H9 (cell line): ENCODE measurements around the gene TIAM2. TPM values are rescaled to one million over a fixed set of nuclear protein-coding genes. Genes with fewer than 3 reads are reported as not detected.
A peak's percentile ranks its signal among the peaks of the same experiment; 100 is the strongest.

Source experiments
- DNase-seq: peaks from one replicate; pipeline ENCODE4 v3.0.0-alpha.2; 2017
- H2AFZ ChIP-seq: one replicate; pipeline ENCODE4 v1.6.1; 2013; ENCODE audit warnings: mild to moderate bottlenecking, low read length, control low read depth, moderate library complexity
- H2AK5ac ChIP-seq: 2 replicates; pipeline ENCODE4 v1.6.1; 2013; ENCODE audit warnings: low read length, control low read depth, mixed read lengths; ENCODE audit not compliant: insufficient read length
- H2BK120ac ChIP-seq: one replicate; pipeline ENCODE4 v1.6.1; 2013; ENCODE audit warnings: low read depth, mild to moderate bottlenecking, low read length, control low read depth, inconsistent platforms; ENCODE audit not compliant: poor library complexity, severe bottlenecking
- H2BK12ac ChIP-seq: 2 replicates; pipeline ENCODE4 v1.6.1; 2013; ENCODE audit warnings: low read length, control low read depth, mixed read lengths, low read depth; ENCODE audit not compliant: insufficient read length
- H2BK15ac ChIP-seq: 2 replicates; pipeline ENCODE4 v1.6.1; 2013; ENCODE audit warnings: low read depth, low read length, control low read depth
- H2BK20ac ChIP-seq: one replicate; pipeline ENCODE4 v1.6.1; 2013; ENCODE audit warnings: low read depth, mild to moderate bottlenecking, low read length, control low read depth, inconsistent platforms; ENCODE audit not compliant: poor library complexity, severe bottlenecking
- H2BK5ac ChIP-seq: 2 replicates; pipeline ENCODE4 v1.6.1; 2013; ENCODE audit warnings: low read length, control low read depth, mixed read lengths; ENCODE audit not compliant: insufficient read length
- H3K14ac ChIP-seq: 2 replicates; pipeline ENCODE4 v1.6.1; 2013; ENCODE audit warnings: low read length, control low read depth; ENCODE audit not compliant: insufficient read depth
- H3K18ac ChIP-seq: 2 replicates; pipeline ENCODE4 v1.6.1; 2013; ENCODE audit warnings: low read depth, mild to moderate bottlenecking, mixed read lengths, low read length, control low read depth; ENCODE audit not compliant: insufficient read length
- H3K23ac ChIP-seq: 2 replicates; pipeline ENCODE4 v1.6.1; 2013; ENCODE audit warnings: low read length, control low read depth, mixed read lengths, low read depth; ENCODE audit not compliant: insufficient read length
- H3K23me2 ChIP-seq: 2 replicates; pipeline ENCODE4 v1.6.1; 2013; ENCODE audit warnings: low read depth, mild to moderate bottlenecking, mixed read lengths, low read length, control low read depth; ENCODE audit not compliant: insufficient read length, poor library complexity, severe bottlenecking
- H3K27ac ChIP-seq: 2 replicates; pipeline ENCODE4 v1.5.1; 2013; ENCODE audit warnings: low read length, control low read depth, mixed read lengths, low read depth; ENCODE audit not compliant: insufficient read length
- H3K27me3 ChIP-seq: 2 replicates; pipeline ENCODE4 v1.6.1; 2013; ENCODE audit warnings: low read length, control low read depth, inconsistent platforms; ENCODE audit not compliant: insufficient read depth
- H3K4ac ChIP-seq: 2 replicates; pipeline ENCODE4 v1.6.1; 2013; ENCODE audit warnings: low read depth, mild to moderate bottlenecking, control low read depth, inconsistent platforms, low read length, moderate library complexity
- H3K4me1 ChIP-seq: 2 replicates; pipeline ENCODE4 v1.6.1; 2013; ENCODE audit warnings: low read length, control low read depth, inconsistent platforms; ENCODE audit not compliant: insufficient read depth
- H3K4me2 ChIP-seq: 2 replicates; pipeline ENCODE4 v1.6.1; 2013; ENCODE audit warnings: low read length, control low read depth, mixed read lengths; ENCODE audit not compliant: insufficient read length, insufficient read depth
- H3K56ac ChIP-seq: 2 replicates; pipeline ENCODE4 v1.6.1; 2013; ENCODE audit warnings: low read depth, mild to moderate bottlenecking, mixed read lengths, low read length, control low read depth; ENCODE audit not compliant: insufficient read length
- H3K79me1 ChIP-seq: 2 replicates; pipeline ENCODE4 v1.6.1; 2013; ENCODE audit warnings: low read depth, mild to moderate bottlenecking, moderate library complexity, low read length, control low read depth, inconsistent platforms; ENCODE audit not compliant: insufficient read depth, poor library complexity, severe bottlenecking
- H3K79me2 ChIP-seq: 2 replicates; pipeline ENCODE4 v1.6.1; 2013; ENCODE audit warnings: low read length, control low read depth, inconsistent platforms; ENCODE audit not compliant: insufficient read depth
- H3K9ac ChIP-seq: 2 replicates; pipeline ENCODE4 v1.6.1; 2013; ENCODE audit warnings: low read length, control low read depth, mixed read lengths; ENCODE audit not compliant: insufficient read length; ENCODE audit errors: extremely low read depth
- H3K9me3 ChIP-seq: one replicate; pipeline ENCODE4 v1.6.1; 2013; ENCODE audit warnings: low read depth, low read length, inconsistent platforms; ENCODE audit not compliant: control insufficient read depth
- H3T11ph ChIP-seq: one replicate; pipeline ENCODE4 v1.6.1; 2013; ENCODE audit warnings: mild to moderate bottlenecking, low read length, control low read depth, inconsistent platforms
- H4K20me1 ChIP-seq: one replicate; pipeline ENCODE4 v1.6.1; 2013; ENCODE audit not compliant: control insufficient read depth, insufficient read length, insufficient read depth
- H4K5ac ChIP-seq: 2 replicates; pipeline ENCODE4 v1.6.1; 2013; ENCODE audit warnings: low read depth, mild to moderate bottlenecking, mixed read lengths, low read length, control low read depth; ENCODE audit not compliant: insufficient read length
- H4K8ac ChIP-seq: replicated peaks from 2 replicates; pipeline ENCODE4 v1.6.1; 2013; ENCODE audit warnings: low read length, control low read depth, mixed read lengths, low read depth; ENCODE audit not compliant: insufficient read length
- H4K91ac ChIP-seq: 2 replicates; pipeline ENCODE4 v1.6.1; 2013; ENCODE audit warnings: low read depth, mild to moderate bottlenecking, moderate library complexity, mixed read lengths, low read length, control low read depth; ENCODE audit not compliant: insufficient read length
- H3K27ac Mint-ChIP-seq, 3 experiments: 2 replicates in 2 of 3; 3 replicates in 1 of 3; pipeline ENCODE4 v1.8.0; 2020 to 2021; ENCODE audit warnings: mixed read lengths in 3 of 3, mild to moderate bottlenecking in 1 of 3, moderate library complexity in 1 of 3
- H3K27me3 Mint-ChIP-seq: 2 replicates; pipeline ENCODE4 v1.8.0; 2021; ENCODE audit warnings: low read depth, mild to moderate bottlenecking, moderate library complexity, mixed read lengths
- H3K36me3 Mint-ChIP-seq, 3 experiments: 2 replicates in 2 of 3; 3 replicates in 1 of 3; pipeline ENCODE4 v1.8.0; 2020 to 2021; ENCODE audit warnings: low read depth in 3 of 3, mixed read lengths in 3 of 3; ENCODE audit not compliant: insufficient read depth in 1 of 3
- H3K4me1 Mint-ChIP-seq, 2 experiments: 2 replicates each; pipeline ENCODE4 v1.8.0; 2020; ENCODE audit warnings: mixed read lengths in 2 of 2
- H3K4me3 Mint-ChIP-seq, 2 experiments: 2 replicates in 1 of 2; 3 replicates in 1 of 2; pipeline ENCODE4 v1.8.0; 2020 to 2021; ENCODE audit warnings: mild to moderate bottlenecking in 2 of 2, mixed read lengths in 2 of 2, moderate library complexity in 1 of 2
- H3K9me3 Mint-ChIP-seq, 2 experiments: 2 replicates in 1 of 2; 3 replicates in 1 of 2; pipeline ENCODE4 v1.8.0; 2020; ENCODE audit warnings: mild to moderate bottlenecking in 2 of 2, mixed read lengths in 2 of 2, moderate library complexity in 1 of 2
- WGBS: extraction: QIAGEN DNeasy Blood & Tissue Kit; methylation state at CpG from one replicate; pipeline ENCODE4 v1.1.7; 2013; ENCODE audit warnings: missing lambda C conversion rate, low lambda C conversion rate, mixed read lengths; ENCODE audit not compliant: insufficient read length; ENCODE audit errors: extremely low coverage; 5-methylcytosine and 5-hydroxymethylcytosine counted together
- total RNA-seq: library from RNA; stranded (reverse); gene quantifications from 2 replicates; pipeline ENCODE4 v1.2.1, GENCODE V29; 2021
- TF ChIP-seq, protein P1 (sequence below): fragments of 200-600 bp; sonication (generic); conservative IDR thresholded peaks from 3 replicates; pipeline ENCODE4 v1.8.0; 2021; ENCODE audit warnings: antibody characterized with exemption, mild to moderate bottlenecking

The TIAM2 gene
- total RNA-seq, 1 experiment from 2014 or later: 6.3 TPM

DNA sequence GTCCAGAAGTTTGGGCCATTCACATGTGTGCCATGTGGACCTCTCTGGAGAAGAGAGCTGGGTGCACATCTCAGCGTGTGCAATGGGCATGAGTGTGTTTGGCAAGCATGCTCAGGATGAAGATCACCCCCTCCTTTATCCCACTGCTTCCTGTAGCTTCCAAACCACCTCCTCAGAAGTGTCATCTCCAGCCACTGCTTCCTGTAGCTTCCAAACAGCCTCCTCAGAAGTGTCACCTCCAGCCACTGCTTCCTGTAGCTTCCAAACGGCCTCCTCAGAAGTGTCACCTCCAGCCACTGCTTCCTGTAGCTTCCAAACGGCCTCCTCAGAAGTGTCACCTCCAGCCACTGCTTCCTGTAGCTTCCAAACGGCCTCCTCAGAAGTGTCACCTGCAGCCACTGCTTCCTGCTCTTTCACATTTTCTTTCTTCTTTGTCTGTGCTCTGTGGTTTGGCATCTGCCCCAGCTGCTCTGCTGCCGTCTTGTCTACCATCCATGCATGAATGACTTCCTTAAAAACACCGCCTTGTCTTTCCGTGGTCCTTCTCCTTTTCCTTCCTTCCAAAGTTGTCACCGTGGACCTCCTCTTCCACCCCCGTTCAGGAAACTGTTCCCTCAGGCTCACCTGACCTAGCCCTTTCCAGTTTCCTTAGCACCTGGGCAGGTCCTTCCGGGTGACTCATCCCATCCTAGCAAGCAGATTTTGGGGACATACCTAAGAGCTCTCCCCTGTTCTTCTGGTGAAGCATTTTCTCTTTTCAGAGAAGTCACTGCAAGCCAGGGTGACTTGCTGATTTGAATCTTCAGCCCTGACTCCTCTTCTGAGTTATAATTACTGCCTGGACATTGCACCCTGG is 43.5 kb upstream of the TIAM2 start:
- no peak overlapping the region for H4K8ac ChIP-seq
- H3K9me3 ChIP-seq: no peaks in the 10 kb centered on the region
- H3K79me2 ChIP-seq: no peaks in the 10 kb centered on the region
- no peak overlapping the region for H3K9ac ChIP-seq
- peak overlapping the region in 1 of 3 experiments; percentile 7; a peak in 1 of 7 replicates for H3K27ac Mint-ChIP-seq
- H2BK20ac ChIP-seq: no peak overlapping the region
- TF ChIP-seq, protein P1, sequence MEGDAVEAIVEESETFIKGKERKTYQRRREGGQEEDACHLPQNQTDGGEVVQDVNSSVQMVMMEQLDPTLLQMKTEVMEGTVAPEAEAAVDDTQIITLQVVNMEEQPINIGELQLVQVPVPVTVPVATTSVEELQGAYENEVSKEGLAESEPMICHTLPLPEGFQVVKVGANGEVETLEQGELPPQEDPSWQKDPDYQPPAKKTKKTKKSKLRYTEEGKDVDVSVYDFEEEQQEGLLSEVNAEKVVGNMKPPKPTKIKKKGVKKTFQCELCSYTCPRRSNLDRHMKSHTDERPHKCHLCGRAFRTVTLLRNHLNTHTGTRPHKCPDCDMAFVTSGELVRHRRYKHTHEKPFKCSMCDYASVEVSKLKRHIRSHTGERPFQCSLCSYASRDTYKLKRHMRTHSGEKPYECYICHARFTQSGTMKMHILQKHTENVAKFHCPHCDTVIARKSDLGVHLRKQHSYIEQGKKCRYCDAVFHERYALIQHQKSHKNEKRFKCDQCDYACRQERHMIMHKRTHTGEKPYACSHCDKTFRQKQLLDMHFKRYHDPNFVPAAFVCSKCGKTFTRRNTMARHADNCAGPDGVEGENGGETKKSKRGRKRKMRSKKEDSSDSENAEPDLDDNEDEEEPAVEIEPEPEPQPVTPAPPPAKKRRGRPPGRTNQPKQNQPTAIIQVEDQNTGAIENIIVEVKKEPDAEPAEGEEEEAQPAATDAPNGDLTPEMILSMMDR: no peak
- no peak overlapping the region for H2BK120ac ChIP-seq
- WGBS: no CpG with 5 or more reads among the region's 10 CpGs
- H3K23ac ChIP-seq: no peak overlapping the region
- no peak overlapping the region for H3T11ph ChIP-seq
- no peak overlapping the region for H2AK5ac ChIP-seq
- no peak overlapping the region for H2BK5ac ChIP-seq
- no peaks in the 10 kb centered on the region for H3K27me3 ChIP-seq
- H3K36me3 Mint-ChIP-seq: peaks cover 4 to 6% (median 5%) of the 10 kb centered on the region in 3 experiments; a peak in 5 of 7 replicates
- H3K18ac ChIP-seq: no peak overlapping the region
- H4K91ac ChIP-seq: no peak overlapping the region
- H3K23me2 ChIP-seq: no peaks in the 10 kb centered on the region
- H2BK12ac ChIP-seq: no peak overlapping the region
- no peaks in the 10 kb centered on the region for H3K79me1 ChIP-seq
- no peak overlapping the region for H3K14ac ChIP-seq
- H3K56ac ChIP-seq: no peak overlapping the region
- no peaks in the 10 kb centered on the region for H3K9me3 Mint-ChIP-seq
- H4K20me1 ChIP-seq: no peaks in the 10 kb centered on the region
- H3K27me3 Mint-ChIP-seq: no peaks in the 10 kb centered on the region
- no peak overlapping the region for H3K27ac ChIP-seq
- no peak overlapping the region for H4K5ac ChIP-seq
- H2BK15ac ChIP-seq: no peak overlapping the region
- peaks cover under 1% of the 10 kb centered on the region in 2 experiments; a peak in 2 of 4 replicates for H3K4me1 Mint-ChIP-seq
- no peak overlapping the region for H3K4ac ChIP-seq
- no peak overlapping the region for H2AFZ ChIP-seq
- DNase-seq: no peak
- no peak overlapping the region for H3K4me2 ChIP-seq
- no peak overlapping the region for H3K4me3 Mint-ChIP-seq
- no peaks in the 10 kb centered on the region for H3K4me1 ChIP-seq
